NCI-H2107 (cell line): Measurements from ENCODE around the gene ATG14.
"Not testable (repeated sequence)": the region's sequence is repeated elsewhere in the genome, so short reads cannot be mapped to it uniquely, and the experiment has no call there.

Source experiments
- DNase-seq: peaks from one replicate; lab custom pipeline; 2025; lab: John Stamatoyannopoulos, UW

ATG14 gene

GRCh38 chr14:55411426-55412389 lies at the start of gene ATG14:
Gene ATG14, minus strand, starts transcription at chr14:55411830. Its CDS starts 8 bp downstream, at chr14:55411822.
- peak; percentile 56 for DNase-seq

- DNase-seq: no peak
Observed at GRCh38 chr14:55458800-55459515, 47.3 kb upstream of the ATG14 start.

GRCh38 chr14:55457496-55457895 lies 45.9 kb upstream of the ATG14 start:
- DNase-seq: no peak

- not testable (repeated sequence) for DNase-seq
Observed at GRCh38 chr14:55456411-55456810, 44.8 kb upstream of the ATG14 start.

- peak; percentile 72 for DNase-seq
Observed at GRCh38 chr14:55454264-55455002, 42.8 kb upstream of the ATG14 start.

GRCh38 chr14:55451950-55452349 lies 40.3 kb upstream of the ATG14 start:
- DNase-seq: no peak

GRCh38 chr14:55451398-55451797 lies 39.8 kb upstream of the ATG14 start:
- no peak for DNase-seq

GRCh38 chr14:55450987-55451386 lies 39.4 kb upstream of the ATG14 start:
- no peak for DNase-seq

GRCh38 chr14:55450539-55450938 lies 38.9 kb upstream of the ATG14 start:
- DNase-seq: no peak

- DNase-seq: no peak
Observed at GRCh38 chr14:55450124-55450523, 38.5 kb upstream of the ATG14 start.

- no peak for DNase-seq
Observed at GRCh38 chr14:55449116-55449515, 37.5 kb upstream of the ATG14 start.

- no peak for DNase-seq
Observed at GRCh38 chr14:55448141-55448614, 36.5 kb upstream of the ATG14 start.

- DNase-seq: no peak
Observed at GRCh38 chr14:55446833-55447232, 35.2 kb upstream of the ATG14 start.

GRCh38 chr14:55446127-55446736 lies 34.6 kb upstream of the ATG14 start:
- peak; percentile 79 for DNase-seq

GRCh38 chr14:55441286-55441685 lies 29.7 kb upstream of the ATG14 start:
- DNase-seq: no peak

- DNase-seq: no peak
Observed at GRCh38 chr14:55440385-55440784, 28.8 kb upstream of the ATG14 start, which contains the start of gene TBPL2. Gene TBPL2, minus strand, starts transcription at chr14:55440616. Its CDS starts 167 bp downstream, at chr14:55440449.

- peak; percentile 46 for DNase-seq
Observed at GRCh38 chr14:55438066-55438683, 26.5 kb upstream of the ATG14 start.

GRCh38 chr14:55436931-55437330 lies 25.3 kb upstream of the ATG14 start:
- DNase-seq: no peak

- no peak for DNase-seq
Observed at GRCh38 chr14:55436519-55436918, 24.9 kb upstream of the ATG14 start.

- DNase-seq: no peak
Observed at GRCh38 chr14:55434805-55435174, 23.2 kb upstream of the ATG14 start.
